HepG2 (cell line): ENCODE measurements around the gene SLC7A8. TPM values are rescaled to one million over a fixed set of nuclear protein-coding genes. Genes with fewer than 3 reads are reported as not detected.

Source experiments
- ATAC-seq: fragments of 200-7000 bp; cut with Tn5 transposase; 3 replicates; pipeline ENCODE4 v1.9.1; 2020; ENCODE audit warnings: mild to moderate bottlenecking, moderate library complexity
- BruUV-seq: library from RNA; stranded (reverse); fragments of 400-500 nt; replicated peaks from 2 replicates; lab custom pipeline; 2021; lab: Mats Ljungman, UMichigan
- CTCF ChIA-PET: fragments of 300-600 bp; formaldehyde crosslinking; extraction: SDS; loops from one replicate; lab custom pipeline; 2021; ENCODE audit warnings: low total read pairs, inconsistent platforms, low intra/inter-chr PET ratio; lab: Yijun Ruan, JAX
- POLR2A ChIA-PET: fragments of 350-600 bp; sonication (Branson Sonifier 250); formaldehyde crosslinking; loops from one replicate; lab custom pipeline; 2020; ENCODE audit warnings: antibody characterized with exemption, inconsistent platforms; lab: Yijun Ruan, JAX
- DNase-seq: peaks from one replicate; pipeline ENCODE4 v3.0.0-alpha.2; 2015; ENCODE audit warnings: low spot score
- FAIRE-seq: peaks from 3 replicates; lab custom pipeline; 2011; peaks lifted over from hg19 to GRCh38; lab: Jason Lieb, UNC
- H2AFZ ChIP-seq: one replicate; pipeline ENCODE4 v1.6.1; 2011; ENCODE audit warnings: low read length, inconsistent platforms
- H3K27ac ChIP-seq: fragments of 300-600 bp; 3 replicates; pipeline ENCODE4 v1.8.0; 2011; ENCODE audit warnings: mixed run types, mild to moderate bottlenecking, mixed read lengths, low read length, inconsistent platforms; ENCODE audit not compliant: insufficient read depth; ENCODE audit errors: extremely low read length
- H3K27me3 ChIP-seq, 2 experiments: fragments of 200-600 bp in 1 of 2; 2 replicates in 1 of 2; 3 replicates in 1 of 2; pipeline versions ENCODE4 v1.6.0 to v1.8.0; 2011; ENCODE audit warnings: low read length in 2 of 2, mild to moderate bottlenecking in 2 of 2, moderate library complexity in 2 of 2, inconsistent platforms in 1 of 2; ENCODE audit not compliant: insufficient read depth in 2 of 2, control insufficient read depth in 1 of 2
- H3K36me3 ChIP-seq, 2 experiments: fragments of 200-600 bp in 1 of 2; replicated peaks in 1 of 2; 2 replicates in 1 of 2; 3 replicates in 1 of 2; pipeline versions ENCODE4 v1.5.1 to v1.8.0; 2011; ENCODE audit warnings: low read length in 2 of 2, inconsistent platforms in 1 of 2; ENCODE audit not compliant: insufficient read depth in 2 of 2, control insufficient read depth in 1 of 2
- H3K4me1 ChIP-seq: 2 replicates; pipeline ENCODE4 v1.5.1; 2012; ENCODE audit warnings: low read length, inconsistent platforms; ENCODE audit not compliant: insufficient read depth
- H3K4me2 ChIP-seq: 2 replicates; pipeline ENCODE4 v1.6.0; 2011; ENCODE audit warnings: low read depth, low read length, inconsistent platforms
- H3K4me3 ChIP-seq, 3 experiments: fragments of 200-600 bp in 1 of 3; sonication (generic), shearing (Covaris generic) in 1 of 3; replicated peaks in 1 of 3; 2 replicates each; pipeline ENCODE4 v1.5.1; 2011 to 2016; ENCODE audit warnings: low read length in 3 of 3, inconsistent platforms in 2 of 3, low read depth in 2 of 3, mild to moderate bottlenecking in 2 of 3, control low read depth in 1 of 3, mixed read lengths in 1 of 3; ENCODE audit not compliant: insufficient read depth in 1 of 3
- H3K79me2 ChIP-seq: one replicate; pipeline ENCODE4 v1.6.1; 2011; ENCODE audit warnings: low read length, inconsistent platforms; ENCODE audit not compliant: insufficient read depth
- H3K9ac ChIP-seq: 2 replicates; pipeline ENCODE4 v1.6.0; 2011; ENCODE audit warnings: mild to moderate bottlenecking, low read depth, low read length, inconsistent platforms; ENCODE audit not compliant: insufficient read depth
- H3K9me3 ChIP-seq: 2 replicates; pipeline ENCODE4 v1.5.1; 2012; ENCODE audit warnings: mild to moderate bottlenecking, low read length
- H4K20me1 ChIP-seq: 2 replicates; pipeline ENCODE4 v1.6.0; 2011; ENCODE audit warnings: inconsistent platforms, mild to moderate bottlenecking, low read length, moderate library complexity; ENCODE audit not compliant: insufficient read depth
- HOXA7 ChIP-seq: sonication (generic); formaldehyde crosslinking; IDR thresholded peaks from 2 replicates; pipeline ENCODE4 v1.8.1; 2022; ENCODE audit warnings: mild to moderate bottlenecking, missing genetic modification reagents, moderate library complexity
- NBN ChIP-seq: fragments of 450-650 bp; conservative IDR thresholded peaks from 2 replicates; pipeline ENCODE4 v1.6.1; 2017
- RELA ChIP-seq: sonication (generic); formaldehyde crosslinking; IDR thresholded peaks from 2 replicates; pipeline ENCODE4 v1.4.0; 2020; ENCODE audit warnings: missing genetic modification reagents
- XBP1 ChIP-seq: sonication (generic); formaldehyde crosslinking; IDR thresholded peaks from 2 replicates; pipeline ENCODE4 v1.5.0; 2020; ENCODE audit warnings: missing genetic modification reagents
- ZNF12 ChIP-seq: sonication (generic); formaldehyde crosslinking; IDR thresholded peaks from 2 replicates; pipeline ENCODE4 v1.5.0; 2020; ENCODE audit warnings: missing genetic modification reagents
- ZNF136 ChIP-seq: sonication (generic); formaldehyde crosslinking; IDR thresholded peaks from 2 replicates; pipeline ENCODE4 v1.8.1; 2022; ENCODE audit warnings: low read depth, mild to moderate bottlenecking, moderate library complexity, missing genetic modification reagents
- ZNF629 ChIP-seq: sonication (generic); formaldehyde crosslinking; conservative IDR thresholded peaks from 2 replicates; pipeline ENCODE4 v1.5.0; 2020; ENCODE audit warnings: missing genetic modification reagents
- WGBS: methylation state at CpG from one replicate; pipeline ENCODE4 v1.1.6; 2017; ENCODE audit warnings: low lambda C conversion rate; 5-methylcytosine and 5-hydroxymethylcytosine counted together
- in situ Hi-C: cut with HindIII; loops from 2 replicates; pipeline ENCODE4 v1.10.0; 2017; ENCODE audit warnings: low pct_unique_long_range_greater_than_20kb; ENCODE audit not compliant: extremely low pct_ligation_motif_present
- intact Hi-C: fragments of 100-400 bp; cut with micrococcal nuclease; formaldehyde crosslinking; loops from one replicate; pipeline ENCODE4 v1.10.0; 2022; ENCODE audit not compliant: unreplicated experiment
- polyA plus RNA-seq, 8 experiments: library from polyadenylated mRNA; depleted of rRNA in 3 of 8; stranded (reverse) in 7 of 8; unstranded in 1 of 8; fragments of >200 nt; fragmentation: Illumina TruSeq in 4 of 8; extraction: Trizol in 4 of 8; gene quantifications; 2 replicates each; pipeline versions ENCODE4 v1.2.1 to v1.2.3, GENCODE V29; 2011 to 2016; ENCODE audit warnings: low read depth in 4 of 8, missing spikeins in 1 of 8, mixed read lengths in 1 of 8; ENCODE audit not compliant: insufficient read depth in 1 of 8
- total RNA-seq, 5 experiments: library from RNA; depleted of rRNA; stranded (reverse); fragments of >200 nt; fragmentation: Illumina TruSeq; extraction: Trizol; gene quantifications; 2 replicates each; pipeline ENCODE4 v1.2.3, GENCODE V29; 2016; ENCODE audit warnings: low read depth in 1 of 5
- TF ChIP-seq, protein P1 (sequence below): fragments of 450-650 bp; IDR thresholded peaks from 2 replicates; pipeline ENCODE4 v1.6.1; 2017; ENCODE audit warnings: mild to moderate bottlenecking

The SLC7A8 gene
- total and polyA plus RNA-seq, 2 of the 13 experiments (the other 11 are each of a cell fraction or from before 2014, with no cell fraction given), result 0.25 TPM; not detected in 1

DNA sequence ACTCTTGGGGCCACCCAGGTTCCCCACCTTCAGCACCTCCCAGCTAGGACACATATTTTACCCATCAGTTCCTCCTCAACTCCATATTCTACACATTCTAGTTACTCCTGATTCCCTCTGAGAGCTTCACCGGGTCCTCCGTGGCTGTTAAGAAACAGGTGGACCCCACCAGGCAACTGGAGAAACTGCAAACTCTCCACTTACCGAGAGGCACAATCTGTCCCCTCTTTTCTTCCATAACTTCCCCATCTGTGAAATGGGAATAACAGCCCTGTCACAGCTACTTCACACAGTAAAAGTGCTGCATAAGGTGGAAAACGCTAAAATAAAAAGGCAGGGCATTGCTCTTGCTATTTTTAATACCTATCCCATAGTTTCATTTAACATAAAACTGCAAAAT is 1.5 kb downstream of the SLC7A8 start:
- ChIA-PET POLR2A (interaction anchor here (2.9 kb wide), 1 partner anchor 87 kb away, joined by 8 read pairs; the partner anchor contains the start of genes ACIN1 and C14orf119), CTCF (interaction anchor here (11.3 kb wide), 1 partner anchor 62 kb away, joined by 493 read pairs; the partner anchor contains the start of gene CEBPE)
- in situ Hi-C loops (no loop called here), intact Hi-C loops (no loop called here)
- H3K27me3 ChIP-seq, result peaks cover 7 to 67% of the 10 kb centered on the region in 2 experiments; a peak in 4 of 5 replicates
- WGBS, result 3% methylated on average over 4 of the region's 4 CpGs
- H3K4me1 ChIP-seq, result peaks cover 12% of the 10 kb centered on the region
- no peak overlapping the region for H3K27ac ChIP-seq
- no peak for ATAC-seq
- no peaks in the 10 kb centered on the region for H4K20me1 ChIP-seq
- BruUV-seq, result no TSS peak
- H3K36me3 ChIP-seq, result no peaks in the 10 kb centered on the region
- no peak overlapping the region for H2AFZ ChIP-seq
- H3K9ac ChIP-seq, result no peak overlapping the region
- H3K4me3 ChIP-seq, result no peak overlapping the region
- no peaks in the 10 kb centered on the region for H3K79me2 ChIP-seq
- no peak for FAIRE-seq
- no peaks in the 10 kb centered on the region for H3K9me3 ChIP-seq
- TF ChIP-seq ZNF12 (CRISPR knock-in tag) (no peak), ZNF629 (peak; percentile 74), NBN (no peak), XBP1 (no peak), HOXA7 (CRISPR knock-in tag) (no peak), ZNF136 (CRISPR knock-in tag) (no peak), RELA (CRISPR knock-in tag) (no peak)
- TF ChIP-seq, protein P1, sequence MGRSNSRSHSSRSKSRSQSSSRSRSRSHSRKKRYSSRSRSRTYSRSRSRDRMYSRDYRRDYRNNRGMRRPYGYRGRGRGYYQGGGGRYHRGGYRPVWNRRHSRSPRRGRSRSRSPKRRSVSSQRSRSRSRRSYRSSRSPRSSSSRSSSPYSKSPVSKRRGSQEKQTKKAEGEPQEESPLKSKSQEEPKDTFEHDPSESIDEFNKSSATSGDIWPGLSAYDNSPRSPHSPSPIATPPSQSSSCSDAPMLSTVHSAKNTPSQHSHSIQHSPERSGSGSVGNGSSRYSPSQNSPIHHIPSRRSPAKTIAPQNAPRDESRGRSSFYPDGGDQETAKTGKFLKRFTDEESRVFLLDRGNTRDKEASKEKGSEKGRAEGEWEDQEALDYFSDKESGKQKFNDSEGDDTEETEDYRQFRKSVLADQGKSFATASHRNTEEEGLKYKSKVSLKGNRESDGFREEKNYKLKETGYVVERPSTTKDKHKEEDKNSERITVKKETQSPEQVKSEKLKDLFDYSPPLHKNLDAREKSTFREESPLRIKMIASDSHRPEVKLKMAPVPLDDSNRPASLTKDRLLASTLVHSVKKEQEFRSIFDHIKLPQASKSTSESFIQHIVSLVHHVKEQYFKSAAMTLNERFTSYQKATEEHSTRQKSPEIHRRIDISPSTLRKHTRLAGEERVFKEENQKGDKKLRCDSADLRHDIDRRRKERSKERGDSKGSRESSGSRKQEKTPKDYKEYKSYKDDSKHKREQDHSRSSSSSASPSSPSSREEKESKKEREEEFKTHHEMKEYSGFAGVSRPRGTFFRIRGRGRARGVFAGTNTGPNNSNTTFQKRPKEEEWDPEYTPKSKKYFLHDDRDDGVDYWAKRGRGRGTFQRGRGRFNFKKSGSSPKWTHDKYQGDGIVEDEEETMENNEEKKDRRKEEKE, result no peak
- TF ChIP-seq, all 625 proteins: peak for 1
- no peak overlapping the region for H3K4me2 ChIP-seq
- DNase-seq, result no peak
